ENCODE data around the gene CTSS.
"Not testable (repeated sequence)": the region's sequence is repeated elsewhere in the genome, so short reads cannot be mapped to it uniquely, and the experiment has no call there.

The CTSS gene

GRCh38 chr1:150775276-150775675 lies 9.7 kb upstream of the CTSS start:
- DNase-seq (ENCODE audit: low read depth in 2 of 2) = no peak

- no peak for DNase-seq (ENCODE audit: low read depth in 2 of 2)
Observed at GRCh38 chr1:150772326-150772725, 6.7 kb upstream of the CTSS start.

- not testable (repeated sequence) for DNase-seq (ENCODE audit: low read depth in 2 of 2)
Observed at GRCh38 chr1:150767704-150768103, 2.1 kb upstream of the CTSS start.

- not testable (repeated sequence) for DNase-seq (ENCODE audit: low read depth in 2 of 2)
Observed at GRCh38 chr1:150765977-150766301, 361 bp upstream of the CTSS start.

- DNase-seq (ENCODE audit: low read depth in 2 of 2) = peak; percentile 56 to 64
Observed at GRCh38 chr1:150764617-150765101, 919 bp downstream of the CTSS start.

- DNase-seq (ENCODE audit: low read depth in 2 of 2) = no peak
Observed at GRCh38 chr1:150763018-150763417, 2.6 kb downstream of the CTSS start.

GRCh38 chr1:150762552-150762951 lies 3.0 kb downstream of the CTSS start:
- no peak for DNase-seq (ENCODE audit: low read depth in 2 of 2)

- no peak for DNase-seq (ENCODE audit: low read depth in 2 of 2)
Observed at GRCh38 chr1:150761801-150762200, 3.8 kb downstream of the CTSS start.

GRCh38 chr1:150760013-150760412 lies 5.6 kb downstream of the CTSS start:
- DNase-seq (ENCODE audit: low read depth in 2 of 2) = no peak

- DNase-seq (ENCODE audit: low read depth in 2 of 2) = no peak
Observed at GRCh38 chr1:150753416-150753815, 12.2 kb downstream of the CTSS start.

GRCh38 chr1:150751443-150751842 lies 14.1 kb downstream of the CTSS start:
- DNase-seq (ENCODE audit: low read depth in 2 of 2) = no peak

GRCh38 chr1:150749720-150750311 lies 15.8 kb downstream of the CTSS start:
- no peak for DNase-seq (ENCODE audit: low read depth in 2 of 2)

GRCh38 chr1:150748878-150749719 lies 16.5 kb downstream of the CTSS start:
- no peak for DNase-seq (ENCODE audit: low read depth in 2 of 2)

GRCh38 chr1:150730130-150730721 lies 35.4 kb downstream of the CTSS start:
- DNase-seq (ENCODE audit: low read depth in 2 of 2) = no peak

GRCh38 chr1:150724336-150724735 lies 41.2 kb downstream of the CTSS start:
- DNase-seq (ENCODE audit: low read depth in 2 of 2) = no peak

GRCh38 chr1:150720703-150721102 lies 44.9 kb downstream of the CTSS start, which contains the start of gene HORMAD1:
HORMAD1 (minus strand) TSS chr1:150720895; CDS start chr1:150719505, 1,390 bp downstream.
- no peak for DNase-seq (ENCODE audit: low read depth in 2 of 2)

GRCh38 chr1:150720098-150720497 lies 45.5 kb downstream of the CTSS start:
- DNase-seq (ENCODE audit: low read depth in 2 of 2) = no peak

GRCh38 chr1:150718225-150718891 lies 47.2 kb downstream of the CTSS start:
- DNase-seq (ENCODE audit: low read depth in 2 of 2) = no peak

GRCh38 chr1:150709031-150709430 lies 56.5 kb downstream of the CTSS start:
- DNase-seq (ENCODE audit: low read depth in 2 of 2) = not testable (repeated sequence)

GRCh38 chr1:150708595-150708994 lies 57.0 kb downstream of the CTSS start:
- no peak for DNase-seq (ENCODE audit: low read depth in 2 of 2)

GRCh38 chr1:150706091-150706490 lies 59.5 kb downstream of the CTSS start:
- DNase-seq (ENCODE audit: low read depth in 2 of 2) = no peak

GRCh38 chr1:150703427-150703826 lies 62.2 kb downstream of the CTSS start:
- no peak for DNase-seq (ENCODE audit: low read depth in 2 of 2)

Measured in fibroblast of skin of left biceps (primary cell).